Mammary epithelial cell (primary cell): ENCODE data around the gene ARHGAP5.

Source experiments
- EZH2 ChIP-seq: IDR thresholded peaks from 2 replicates; pipeline ENCODE4 v1.6.1; 2012; ENCODE audit warnings: low read length, inconsistent platforms, borderline replicate concordance
- TF ChIP-seq, protein P1 (sequence below), 2 donors: IDR thresholded peaks in 1 of 2; conservative IDR thresholded peaks in 1 of 2; 2 replicates each; pipeline ENCODE4 v1.5.1; 2011 to 2012; ENCODE audit warnings: inconsistent platforms in 2 of 2, low read length in 2 of 2, mild to moderate bottlenecking in 2 of 2, control low read depth in 1 of 2, low read depth in 1 of 2; ENCODE audit not compliant: insufficient read depth in 1 of 2; ENCODE audit errors: extremely low read depth in 1 of 2

DNA sequence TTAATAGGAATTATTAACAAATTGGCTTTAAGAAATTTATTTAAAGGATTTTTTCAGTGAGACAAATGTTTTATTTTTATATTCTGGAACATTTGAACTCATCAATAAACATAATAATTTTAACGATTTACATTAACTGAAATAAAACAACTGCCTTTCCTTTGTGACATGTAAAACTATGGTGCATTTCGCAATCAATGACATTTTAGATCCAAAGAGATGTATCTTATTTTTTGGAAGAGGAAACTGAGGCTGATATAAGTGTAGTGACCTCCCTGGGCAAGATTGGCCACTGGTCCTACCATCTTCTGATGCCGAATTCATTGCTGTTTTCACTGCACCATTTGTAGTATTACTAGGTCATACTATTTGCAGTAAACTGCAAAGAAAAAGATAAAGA, 128.4 kb downstream of the ARHGAP5 start:
- TF ChIP-seq, protein P1, sequence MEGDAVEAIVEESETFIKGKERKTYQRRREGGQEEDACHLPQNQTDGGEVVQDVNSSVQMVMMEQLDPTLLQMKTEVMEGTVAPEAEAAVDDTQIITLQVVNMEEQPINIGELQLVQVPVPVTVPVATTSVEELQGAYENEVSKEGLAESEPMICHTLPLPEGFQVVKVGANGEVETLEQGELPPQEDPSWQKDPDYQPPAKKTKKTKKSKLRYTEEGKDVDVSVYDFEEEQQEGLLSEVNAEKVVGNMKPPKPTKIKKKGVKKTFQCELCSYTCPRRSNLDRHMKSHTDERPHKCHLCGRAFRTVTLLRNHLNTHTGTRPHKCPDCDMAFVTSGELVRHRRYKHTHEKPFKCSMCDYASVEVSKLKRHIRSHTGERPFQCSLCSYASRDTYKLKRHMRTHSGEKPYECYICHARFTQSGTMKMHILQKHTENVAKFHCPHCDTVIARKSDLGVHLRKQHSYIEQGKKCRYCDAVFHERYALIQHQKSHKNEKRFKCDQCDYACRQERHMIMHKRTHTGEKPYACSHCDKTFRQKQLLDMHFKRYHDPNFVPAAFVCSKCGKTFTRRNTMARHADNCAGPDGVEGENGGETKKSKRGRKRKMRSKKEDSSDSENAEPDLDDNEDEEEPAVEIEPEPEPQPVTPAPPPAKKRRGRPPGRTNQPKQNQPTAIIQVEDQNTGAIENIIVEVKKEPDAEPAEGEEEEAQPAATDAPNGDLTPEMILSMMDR (conservative IDR thresholded peaks at IDR 0.05 in 1 of 2, IDR thresholded peaks at IDR 0.05 in 1 of 2; ENCODE audit: extremely low read depth in 1 of 2, insufficient read depth in 1 of 2, low read depth in 1 of 2, low read length in 2 of 2): no peak
- TF ChIP-seq EZH2: no peak
